ENCODE data around the gene ESRP2. TPM values are rescaled to one million over a fixed set of nuclear protein-coding genes. Genes with fewer than 3 reads are reported as not detected.

ESRP2 gene
- total RNA-seq, 4 donors from 2014 or later: 0.17 to 2.1 (median 0.52) TPM

- TF ChIP-seq POLR2A (IDR thresholded peaks at IDR 0.05; ENCODE audit: low read depth) (no peak), CTCF (IDR thresholded peaks at IDR 0.05) (no peak), POLR2AphosphoS5 (IDR thresholded peaks at IDR 0.05) (no peak), EP300 (IDR thresholded peaks at IDR 0.05) (no peak)
- 93% methylated on average over 18 of the region's 18 CpGs for WGBS
- H3K4me1 ChIP-seq: peaks cover 7 to 32% (median 11%) of the 10 kb centered on the region in 4 donors
These were observed 19.8 kb upstream of the ESRP2 start for GRCh38 chr16:68255712-68256111.

DNA sequence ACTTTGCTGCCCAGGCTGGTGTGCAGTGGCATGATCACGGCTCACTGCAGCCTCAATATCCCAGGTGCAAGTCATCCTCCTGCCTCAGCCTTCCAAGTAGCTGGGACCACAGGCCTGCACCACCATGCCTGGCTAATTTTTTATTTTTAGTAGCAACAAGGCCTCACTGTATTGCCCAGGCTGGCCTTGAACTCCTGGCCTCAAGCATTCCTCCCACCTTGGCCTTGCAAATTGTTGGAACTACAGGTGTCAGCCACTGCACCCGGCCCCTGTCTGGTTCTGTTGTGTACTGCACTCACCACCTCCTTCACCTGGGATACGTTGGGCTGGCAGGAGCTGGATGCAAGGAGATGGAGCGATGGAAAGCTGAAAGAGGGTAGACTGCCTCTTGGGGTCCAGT, 17.8 kb upstream of the ESRP2 start:
- WGBS: 93% methylated on average over 4 of the region's 4 CpGs
- Histone ChIP-seq H3K27ac (replicated peaks in 1 of 4) (no peak overlapping the region), H3K36me3 (peaks cover 10 to 94% (median 79%) of the 10 kb centered on the region in 4 donors), H3K4me1 (peaks cover 7 to 32% (median 11%) of the 10 kb centered on the region in 4 donors), H3K4me3 (no peak overlapping the region), H3K9me3 (no peaks in the 10 kb centered on the region), H3K27me3 (no peaks in the 10 kb centered on the region)
- DNase-seq (ENCODE audit: extremely low spot score): no peak
- TF ChIP-seq EP300 (IDR thresholded peaks at IDR 0.05) (no peak), POLR2AphosphoS5 (IDR thresholded peaks at IDR 0.05) (no peak), CTCF (IDR thresholded peaks at IDR 0.05) (no peak), POLR2A (IDR thresholded peaks at IDR 0.05; ENCODE audit: low read depth) (no peak)
- intact Hi-C loops (cut with DNase I): no loop called here

More at GRCh38 chr16:68255712-68256111, 19.8 kb upstream of the ESRP2 start:
- Histone ChIP-seq H3K4me3 (no peak overlapping the region), H3K27me3 (no peaks in the 10 kb centered on the region), H3K27ac (replicated peaks in 1 of 4) (no peak overlapping the region), H3K9me3 (no peaks in the 10 kb centered on the region), H3K36me3 (peaks cover 21 to 95% (median 80%) of the 10 kb centered on the region in 4 donors)
- no peak for DNase-seq (ENCODE audit: extremely low spot score)
- intact Hi-C loops (cut with DNase I): no loop called here

DNA sequence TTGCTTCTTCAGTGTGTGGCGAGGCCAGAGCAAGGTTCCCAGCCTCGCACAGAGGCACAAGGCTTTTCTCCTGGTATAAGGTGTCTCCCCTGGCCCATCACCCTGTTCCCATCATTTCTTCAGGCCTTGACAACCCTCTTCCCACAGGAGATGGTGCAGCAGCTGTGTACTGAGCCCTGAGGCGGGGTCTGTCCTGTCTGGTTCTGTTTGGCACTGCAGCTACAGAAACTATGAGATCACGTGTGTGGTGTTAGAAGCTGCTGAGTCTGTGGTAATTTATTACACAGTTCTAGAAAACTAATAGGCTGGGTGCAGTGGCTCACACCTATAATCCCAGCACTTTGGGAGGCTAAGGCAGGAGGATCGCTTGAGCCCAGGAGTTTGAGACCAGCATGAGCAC, 16.5 kb upstream of the ESRP2 start:
- no peaks in the 10 kb centered on the region for H3K9me3 ChIP-seq
- H3K27me3 ChIP-seq: no peaks in the 10 kb centered on the region
- H3K4me1 ChIP-seq: peaks cover 5 to 31% (median 8%) of the 10 kb centered on the region in 4 donors
- no peak for DNase-seq (ENCODE audit: extremely low spot score)
- no peak overlapping the region for H3K27ac ChIP-seq (replicated peaks in 1 of 4)
- H3K36me3 ChIP-seq: peaks cover 10 to 85% (median 75%) of the 10 kb centered on the region in 4 donors
- intact Hi-C loops (cut with DNase I): no loop called here
- WGBS: 81% methylated on average over 4 of the region's 5 CpGs
- no peak overlapping the region for H3K4me3 ChIP-seq
- TF ChIP-seq POLR2AphosphoS5 (IDR thresholded peaks at IDR 0.05) (no peak), EP300 (IDR thresholded peaks at IDR 0.05) (no peak), POLR2A (IDR thresholded peaks at IDR 0.05; ENCODE audit: low read depth) (no peak), CTCF (IDR thresholded peaks at IDR 0.05) (no peak)

GRCh38 chr16:68251832-68252231, 15.9 kb upstream of the ESRP2 start:
- Histone ChIP-seq H3K4me1 (peaks cover 10 to 32% (median 13%) of the 10 kb centered on the region in 4 donors), H3K27ac (replicated peaks in 1 of 4) (no peak overlapping the region), H3K4me3 (no peak overlapping the region), H3K27me3 (no peaks in the 10 kb centered on the region), H3K9me3 (no peaks in the 10 kb centered on the region), H3K36me3 (peaks cover 10 to 79% (median 75%) of the 10 kb centered on the region in 4 donors)
- TF ChIP-seq CTCF (IDR thresholded peaks at IDR 0.05): no peak
- TF ChIP-seq POLR2AphosphoS5 (IDR thresholded peaks at IDR 0.05): no peak
- no peak for TF ChIP-seq POLR2A (IDR thresholded peaks at IDR 0.05; ENCODE audit: low read depth)
- TF ChIP-seq EP300 (IDR thresholded peaks at IDR 0.05): no peak
- DNase-seq (ENCODE audit: extremely low spot score): no peak
- intact Hi-C loops (cut with DNase I): no loop called here
- WGBS: 80% methylated on average over 5 of the region's 5 CpGs

- DNase-seq (ENCODE audit: extremely low spot score): no peak
- TF ChIP-seq POLR2A (IDR thresholded peaks at IDR 0.05; ENCODE audit: low read depth): no peak
- no peak for TF ChIP-seq EP300 (IDR thresholded peaks at IDR 0.05)
- no peak for TF ChIP-seq CTCF (IDR thresholded peaks at IDR 0.05)
- TF ChIP-seq POLR2AphosphoS5 (IDR thresholded peaks at IDR 0.05): no peak
- no peaks in the 10 kb centered on the region for H3K27me3 ChIP-seq
- no peak overlapping the region for H3K27ac ChIP-seq (replicated peaks in 1 of 4)
- peaks cover 10 to 71% (median 68%) of the 10 kb centered on the region in 4 donors for H3K36me3 ChIP-seq
- 88% methylated on average over 6 of the region's 6 CpGs for WGBS
- H3K4me3 ChIP-seq: no peak overlapping the region
- H3K4me1 ChIP-seq: peaks cover 19 to 41% (median 21%) of the 10 kb centered on the region in 4 donors
- intact Hi-C loops (cut with DNase I): no loop called here
- no peaks in the 10 kb centered on the region for H3K9me3 ChIP-seq
These were observed 15.0 kb upstream of the ESRP2 start for GRCh38 chr16:68250951-68251350.
